Glutamatergic neuron (in vitro differentiated cells): Measurements from ENCODE around the gene AHCYL1. TPM values are rescaled to one million over a fixed set of nuclear protein-coding genes. Genes with fewer than 3 reads are reported as not detected.

Experiments
- DNase-seq: peaks from one replicate; pipeline ENCODE4 v3.0.0; 2022
- H3K27ac Mint-ChIP-seq: one replicate; pipeline ENCODE4 v1.8.0; 2020; ENCODE audit warnings: mild to moderate bottlenecking, mixed read lengths, inconsistent platforms; ENCODE audit not compliant: unreplicated experiment
- H3K27me3 Mint-ChIP-seq: one replicate; pipeline ENCODE4 v1.8.0; 2020; ENCODE audit warnings: mild to moderate bottlenecking, moderate library complexity, mixed read lengths, inconsistent platforms; ENCODE audit not compliant: unreplicated experiment
- H3K36me3 Mint-ChIP-seq: one replicate; pipeline ENCODE4 v1.8.0; 2020; ENCODE audit warnings: mild to moderate bottlenecking, mixed read lengths, inconsistent platforms; ENCODE audit not compliant: unreplicated experiment
- H3K4me1 Mint-ChIP-seq: one replicate; pipeline ENCODE4 v1.8.0; 2020; ENCODE audit warnings: mild to moderate bottlenecking, low read depth, mixed read lengths, inconsistent platforms; ENCODE audit not compliant: unreplicated experiment
- H3K4me3 Mint-ChIP-seq: one replicate; pipeline ENCODE4 v1.8.0; 2020; ENCODE audit warnings: mild to moderate bottlenecking, mixed read lengths, inconsistent platforms; ENCODE audit not compliant: unreplicated experiment
- H3K9me3 Mint-ChIP-seq: one replicate; pipeline ENCODE4 v1.8.0; 2020; ENCODE audit warnings: mild to moderate bottlenecking, moderate library complexity, mixed read lengths, inconsistent platforms; ENCODE audit not compliant: unreplicated experiment
- CTCF ChIP-seq: fragments of 200-600 bp; sonication (generic); IDR thresholded peaks from one replicate; pipeline ENCODE4 v1.5.0; 2021; ENCODE audit not compliant: partially characterized antibody, unreplicated experiment
- total RNA-seq: library from RNA; stranded (reverse); fragmentation: NEBNext Ultra II Directional; extraction: Animal tissue kit (Norgen Biotek cat#: 25700); gene quantifications from one replicate; pipeline ENCODE4 v1.2.1, GENCODE V29; 2021; ENCODE audit not compliant: unreplicated experiment

Gene AHCYL1
- total RNA-seq, 1 donor from 2014 or later: 73.8 TPM

- Mint-ChIP-seq H3K4me1 (no peaks in the 10 kb centered on the region), H3K4me3 (no peak overlapping the region), H3K27ac (no peak overlapping the region), H3K36me3 (no peaks in the 10 kb centered on the region), H3K9me3 (peaks cover 8% of the 10 kb centered on the region), H3K27me3 (peaks cover 2% of the 10 kb centered on the region)
- TF ChIP-seq CTCF: no peak
- DNase-seq: no peak
Measured at GRCh38 chr1:109978761-109979488, 5.6 kb upstream of the AHCYL1 start.

GRCh38 chr1:109979489-109980091, 5.0 kb upstream of the AHCYL1 start:
- no peak for TF ChIP-seq CTCF
- Mint-ChIP-seq H3K36me3 (no peaks in the 10 kb centered on the region), H3K27ac (no peak overlapping the region), H3K9me3 (peaks cover 8% of the 10 kb centered on the region), H3K27me3 (peaks cover 3% of the 10 kb centered on the region), H3K4me1 (no peaks in the 10 kb centered on the region), H3K4me3 (no peak overlapping the region)
- DNase-seq: no peak

- TF ChIP-seq CTCF: no peak
- no peaks in the 10 kb centered on the region for H3K4me1 Mint-ChIP-seq
- no peaks in the 10 kb centered on the region for H3K36me3 Mint-ChIP-seq
- H3K27ac Mint-ChIP-seq: no peak overlapping the region
- H3K27me3 Mint-ChIP-seq: peaks cover 6% of the 10 kb centered on the region
- H3K4me3 Mint-ChIP-seq: no peak overlapping the region
- H3K9me3 Mint-ChIP-seq: peaks cover 10% of the 10 kb centered on the region
- no peak for DNase-seq
Measured at GRCh38 chr1:109980324-109981003, 4.1 kb upstream of the AHCYL1 start.

- no peak for TF ChIP-seq CTCF
- Mint-ChIP-seq H3K4me1 (peaks cover 3% of the 10 kb centered on the region), H3K9me3 (peaks cover 12% of the 10 kb centered on the region), H3K36me3 (no peaks in the 10 kb centered on the region), H3K4me3 (no peak overlapping the region), H3K27me3 (peaks cover 8% of the 10 kb centered on the region), H3K27ac (no peak overlapping the region)
- DNase-seq: no peak
Measured at GRCh38 chr1:109981004-109981335, 3.6 kb upstream of the AHCYL1 start.
